HG03342 (cell line): ENCODE data around the gene HCN1.
"Not testable (repeated sequence)": the region's sequence is repeated elsewhere in the genome, so short reads cannot be mapped to it uniquely, and the experiment has no call there.

Experiments
- ATAC-seq: cut with Tn5 transposase; IDR thresholded peaks from one replicate; pipeline ENCODE4 v1.9.1; 2021; ENCODE audit warnings: mild to moderate bottlenecking, moderate library complexity; ENCODE audit not compliant: unreplicated experiment

The HCN1 gene

GRCh38 chr5:45312627-45313026, 383.6 kb downstream of the HCN1 start:
- not testable (repeated sequence) for ATAC-seq

GRCh38 chr5:45295231-45295630, 400.9 kb downstream of the HCN1 start:
- no peak for ATAC-seq

DNA sequence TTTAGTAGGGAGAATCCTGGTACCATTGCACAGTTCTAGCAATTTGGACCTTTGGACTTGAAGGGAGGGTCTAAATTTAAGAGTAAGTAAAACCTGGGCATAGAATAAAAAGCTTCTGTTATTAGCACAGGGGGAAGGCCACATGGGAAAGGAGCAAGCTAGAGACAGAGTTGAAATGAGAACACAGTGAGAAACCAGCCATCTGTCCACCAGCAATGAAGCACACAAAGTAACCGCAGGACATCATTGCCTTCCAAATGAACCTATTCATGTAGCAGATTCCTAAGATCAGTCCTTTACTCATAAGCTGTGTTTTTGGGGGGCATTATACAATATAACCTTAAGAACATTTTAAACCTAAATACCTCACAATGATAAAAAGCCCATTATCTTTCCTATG, 407.4 kb downstream of the HCN1 start:
- no peak for ATAC-seq

DNA sequence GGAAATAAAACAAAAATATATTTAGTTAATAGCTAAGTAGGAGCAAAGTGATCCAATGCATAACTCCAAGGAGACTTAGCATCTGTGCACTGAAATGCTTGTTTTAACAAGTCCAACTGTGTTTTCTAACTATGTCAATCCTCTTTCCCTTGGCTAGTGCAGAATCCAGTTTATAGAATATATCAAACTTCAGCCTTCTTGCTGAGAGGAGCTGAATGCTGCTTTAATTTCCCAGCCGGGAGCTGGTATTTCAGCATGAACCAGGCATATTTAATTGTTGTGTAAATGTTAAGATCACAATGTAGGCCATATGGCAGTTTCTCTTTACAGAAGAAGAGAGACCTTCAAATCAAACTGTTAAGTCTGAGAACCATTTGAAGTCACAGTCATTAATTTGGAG, 411.7 kb downstream of the HCN1 start:
- no peak for ATAC-seq

- ATAC-seq, result no peak
These were observed 415.1 kb downstream of the HCN1 start for GRCh38 chr5:45281081-45281480.

- ATAC-seq, result no peak
These were observed 417.1 kb downstream of the HCN1 start for GRCh38 chr5:45279109-45279508.

DNA sequence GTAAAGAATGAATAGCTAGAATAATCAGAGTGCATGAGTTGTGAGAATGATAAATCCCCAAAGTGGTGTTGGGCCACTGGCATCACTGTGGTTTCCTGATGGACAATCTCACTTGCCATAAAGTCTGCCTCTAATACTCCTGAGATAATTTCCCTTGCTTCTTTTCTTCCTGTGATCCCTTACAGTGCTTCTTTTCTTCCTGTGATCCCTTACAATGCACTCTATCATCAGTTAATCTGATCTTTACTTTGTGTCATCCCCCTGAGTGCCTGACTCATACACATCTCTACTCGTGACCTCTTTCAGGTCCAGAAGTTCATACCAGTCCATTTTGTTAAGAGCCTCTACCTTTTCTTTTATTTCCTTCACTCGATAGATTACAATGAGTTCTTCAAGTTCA, 418.3 kb downstream of the HCN1 start:
- ATAC-seq, result no peak

- ATAC-seq, result no peak
These were observed 421.9 kb downstream of the HCN1 start for GRCh38 chr5:45274241-45274640.

- no peak for ATAC-seq
These were observed 424.6 kb downstream of the HCN1 start for GRCh38 chr5:45271626-45272025.

GRCh38 chr5:45264447-45264846, 431.7 kb downstream of the HCN1 start:
- no peak for ATAC-seq

DNA sequence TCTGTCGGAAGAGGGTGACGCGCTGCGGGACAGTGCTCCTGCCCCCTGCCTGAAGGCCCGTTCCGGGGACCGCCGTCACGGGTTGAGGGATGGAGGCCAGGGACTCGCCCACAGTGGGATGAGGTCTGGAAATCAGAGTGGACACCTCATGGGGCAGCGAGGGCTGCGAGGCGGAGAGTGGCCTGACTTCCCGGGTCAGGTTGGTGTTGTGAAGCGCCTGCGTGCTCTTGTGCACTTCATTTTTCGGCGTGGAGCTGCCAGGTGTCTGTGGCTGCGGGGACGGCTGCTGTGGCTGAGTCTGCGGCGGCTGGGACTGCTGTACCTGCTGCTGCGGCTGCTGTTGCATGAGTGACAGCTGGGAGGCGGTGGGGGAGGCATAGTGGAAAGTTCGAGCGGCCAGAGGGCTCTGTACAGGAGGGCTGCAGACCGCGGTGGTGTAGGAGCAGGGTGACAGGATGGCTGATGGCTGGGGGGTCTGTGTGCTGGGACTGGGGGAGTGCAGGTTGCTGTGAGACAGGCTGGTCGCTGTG, 434.1 kb downstream of the HCN1 start:
- ATAC-seq, result no peak

DNA sequence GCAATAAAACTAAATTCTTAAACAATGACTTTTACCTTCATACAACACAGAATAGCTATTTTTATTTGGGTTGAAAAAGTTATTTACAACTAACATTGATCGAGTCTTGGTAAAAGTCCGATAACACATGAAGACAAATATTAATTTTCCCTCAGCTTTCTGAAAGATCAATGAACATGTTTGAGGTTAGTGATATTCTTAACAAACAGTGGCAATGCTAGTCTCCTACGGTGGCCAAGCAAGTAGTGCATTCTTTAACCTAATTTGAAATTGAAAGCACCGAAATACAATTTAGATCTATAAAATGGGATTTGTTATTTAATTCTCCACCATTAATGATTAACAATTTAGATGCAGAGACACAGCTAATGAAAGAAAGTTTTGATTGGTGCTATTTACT, 435.1 kb downstream of the HCN1 start:
- no peak for ATAC-seq

- no peak for ATAC-seq
These were observed 435.9 kb downstream of the HCN1 start for GRCh38 chr5:45260292-45260691.

DNA sequence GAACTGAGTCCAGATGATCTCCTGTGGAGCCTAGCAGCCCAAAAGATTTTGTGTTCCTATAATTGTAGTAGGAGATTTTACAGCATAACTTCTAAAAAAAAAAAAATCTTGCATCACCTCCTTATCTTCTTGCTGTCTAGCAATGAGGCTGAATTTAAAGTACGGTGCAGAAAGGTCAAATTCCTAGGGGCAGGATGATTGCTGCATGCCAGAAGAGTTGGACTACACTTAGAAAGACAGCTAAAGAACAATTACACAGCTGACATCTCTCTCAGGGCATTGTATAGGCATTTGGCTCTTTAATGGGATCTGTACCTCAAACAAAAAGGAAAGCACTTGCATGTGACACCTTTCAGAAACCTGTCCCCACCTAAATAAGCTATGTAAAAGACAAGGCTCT, 443.2 kb downstream of the HCN1 start:
- no peak for ATAC-seq

- ATAC-seq, result no peak
These were observed 443.6 kb downstream of the HCN1 start for GRCh38 chr5:45252541-45252940.

DNA sequence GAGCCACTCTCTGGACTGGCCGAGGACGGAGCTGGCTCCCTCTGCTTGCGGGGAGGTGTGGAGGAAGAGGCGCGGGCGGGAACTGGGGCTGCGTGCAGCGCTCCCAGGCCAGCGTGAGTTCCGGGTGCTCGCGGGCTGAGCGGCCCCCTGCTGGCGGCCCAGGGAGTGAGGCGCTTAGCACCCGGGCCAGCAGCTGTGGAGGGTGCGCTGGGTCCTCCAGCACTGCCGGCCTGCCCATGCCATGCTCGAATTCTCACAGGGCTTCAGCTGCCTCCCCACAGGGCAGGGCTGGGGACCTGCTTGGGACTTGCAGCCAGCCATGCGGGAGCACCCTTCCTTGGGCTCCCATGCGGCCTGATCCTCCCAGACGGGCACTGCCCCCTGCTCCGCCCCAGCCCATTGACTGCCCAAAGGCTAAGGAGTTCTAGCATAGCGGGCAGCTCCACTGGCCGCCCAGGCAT, 470.6 kb downstream of the HCN1 start:
- no peak for ATAC-seq

DNA sequence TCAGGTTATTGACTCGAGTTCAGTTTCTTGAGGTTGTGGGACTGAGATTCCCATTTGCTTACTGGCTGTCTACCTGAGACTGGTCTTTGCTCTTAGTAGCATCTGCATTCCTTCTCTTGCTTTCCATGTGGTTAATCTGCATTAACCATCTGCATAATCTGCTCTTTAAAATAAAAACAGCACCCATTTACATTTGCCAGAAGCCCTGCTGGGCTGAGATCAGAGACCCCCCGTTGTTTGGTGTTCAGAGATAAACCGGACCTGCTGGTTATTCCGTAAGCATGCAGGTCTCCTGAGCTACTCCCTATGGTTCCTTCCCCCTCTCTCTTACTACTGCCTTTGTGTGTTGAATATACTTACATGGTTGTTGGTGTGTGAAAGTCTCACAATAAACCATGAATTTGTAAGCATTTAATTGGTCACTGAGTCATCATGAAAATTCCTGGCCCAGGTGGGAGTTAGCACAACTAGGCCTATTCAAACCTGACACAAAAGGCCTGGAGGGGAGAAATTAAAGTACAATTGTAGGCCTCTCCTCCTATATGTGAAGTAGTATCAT, 490.7 kb downstream of the HCN1 start:
- ATAC-seq, result no peak
